HG03108 (cell line): ENCODE results near the gene SCP2D1.

Experiments used
- ATAC-seq: cut with Tn5 transposase; IDR thresholded peaks from one replicate; pipeline ENCODE4 v1.9.1; 2021; ENCODE audit warnings: moderate library complexity; ENCODE audit not compliant: unreplicated experiment

The SCP2D1 gene

GRCh38 chr20:18811904-18812303 lies 1.7 kb upstream of the SCP2D1 start:
- no peak for ATAC-seq

- ATAC-seq = no peak
Observed at GRCh38 chr20:18815194-18815942, 1.8 kb downstream of the SCP2D1 start.

DNA sequence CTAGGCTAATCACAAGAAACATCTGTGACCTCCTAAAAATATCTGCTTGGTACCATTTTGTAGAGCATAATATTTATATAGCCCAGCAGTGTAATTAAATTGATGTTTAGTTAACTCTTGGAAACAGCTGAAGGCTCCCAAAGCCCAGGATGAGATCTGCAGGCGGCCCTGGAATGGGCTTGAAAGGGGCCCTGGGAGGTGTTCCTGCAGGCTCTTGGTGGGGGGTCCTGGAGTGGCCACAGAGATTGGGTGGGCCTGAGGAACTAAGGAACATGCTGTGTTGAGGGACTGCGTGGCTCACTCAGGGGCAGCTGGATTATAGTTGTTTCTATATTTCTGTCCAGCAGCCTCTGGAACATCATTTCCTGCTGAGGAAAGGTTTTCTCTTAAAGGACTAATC lies 9.2 kb downstream of the SCP2D1 start:
- ATAC-seq = no peak

GRCh38 chr20:18831830-18832499 lies 18.4 kb downstream of the SCP2D1 start:
- ATAC-seq = no peak

- no peak for ATAC-seq
Observed at GRCh38 chr20:18832546-18833200, 19.1 kb downstream of the SCP2D1 start.

- no peak for ATAC-seq
Observed at GRCh38 chr20:18835466-18836256, 22.1 kb downstream of the SCP2D1 start.

DNA sequence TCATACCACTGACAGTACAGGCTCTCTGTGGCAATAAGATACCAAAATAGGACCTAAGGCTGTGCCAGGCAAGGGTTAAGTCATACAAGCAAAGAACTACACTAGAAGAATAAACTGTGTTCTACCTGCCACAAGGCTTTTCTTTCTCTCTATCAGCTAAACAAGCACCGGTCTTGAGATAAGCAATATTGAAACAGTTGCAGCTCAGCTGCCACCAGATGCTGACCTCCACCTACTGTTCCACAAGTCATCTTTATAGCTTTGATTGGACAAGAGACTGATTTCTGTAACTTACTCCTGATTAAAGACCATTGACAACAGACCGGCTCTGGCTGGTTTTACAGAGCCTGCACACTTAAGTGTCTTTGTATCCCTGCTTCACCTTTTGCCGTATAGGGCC lies 24.1 kb downstream of the SCP2D1 start:
- ATAC-seq = no peak

GRCh38 chr20:18839507-18840247 lies 26.1 kb downstream of the SCP2D1 start:
- no peak for ATAC-seq

DNA sequence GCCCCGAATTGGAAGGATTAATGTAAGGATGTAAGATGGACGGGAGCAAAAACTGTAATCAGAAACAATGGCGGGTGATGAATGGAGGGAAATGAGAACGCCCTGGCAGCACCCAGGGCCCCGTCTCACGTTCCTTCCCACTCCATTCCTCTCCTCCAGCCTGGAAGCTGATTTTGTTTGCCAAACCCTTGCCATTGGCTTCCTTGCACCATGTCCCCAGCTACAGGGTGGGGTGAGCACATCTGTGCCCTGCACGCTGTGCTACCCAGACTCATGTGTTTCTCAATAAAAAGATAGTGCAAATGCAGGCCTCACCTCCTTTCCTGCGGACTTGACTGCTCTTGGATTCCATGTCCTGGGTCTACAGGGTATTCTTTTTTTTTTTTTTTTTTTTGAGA lies 26.7 kb downstream of the SCP2D1 start:
- no peak for ATAC-seq

DNA sequence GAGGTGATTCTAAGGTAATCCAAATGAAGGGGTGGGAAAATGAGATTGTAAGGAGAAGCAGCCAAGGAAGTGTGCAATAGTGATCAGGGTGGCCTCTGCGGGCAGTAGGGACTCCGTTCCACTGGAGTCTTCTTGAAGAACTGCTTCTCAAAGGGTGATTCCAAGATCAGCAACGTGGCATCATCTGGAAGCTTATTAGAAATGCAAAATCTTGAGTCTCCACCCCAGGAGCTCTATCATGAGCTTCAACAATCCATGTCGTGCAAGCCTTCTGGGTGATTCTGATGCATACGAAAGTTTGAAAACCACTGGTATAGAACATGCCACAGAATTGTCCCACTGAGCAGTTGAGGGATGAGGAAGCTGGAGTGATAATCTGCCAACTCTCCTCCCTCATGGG lies 31.4 kb downstream of the SCP2D1 start:
- no peak for ATAC-seq

GRCh38 chr20:18847226-18847755 lies 33.7 kb downstream of the SCP2D1 start:
- no peak for ATAC-seq

DNA sequence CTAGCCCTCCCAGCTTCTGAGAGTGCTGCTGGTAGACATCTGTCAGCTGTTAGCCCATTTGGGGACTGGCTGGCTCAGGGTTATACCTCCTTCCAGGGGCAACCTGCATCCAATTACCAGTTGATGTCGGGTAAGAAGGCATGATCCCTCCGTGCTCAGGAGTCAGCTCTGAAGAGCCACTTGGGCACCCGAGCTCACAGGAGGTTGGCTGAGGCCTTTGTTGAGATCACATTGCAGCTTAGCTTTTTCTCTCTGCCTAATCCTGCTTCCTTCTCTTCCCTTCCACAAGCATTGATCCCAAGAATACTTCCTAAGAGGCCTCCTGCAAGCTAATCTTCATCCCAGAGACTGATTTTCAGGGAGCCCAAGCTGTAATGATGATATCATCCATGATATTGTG lies 35.5 kb downstream of the SCP2D1 start:
- no peak for ATAC-seq

DNA sequence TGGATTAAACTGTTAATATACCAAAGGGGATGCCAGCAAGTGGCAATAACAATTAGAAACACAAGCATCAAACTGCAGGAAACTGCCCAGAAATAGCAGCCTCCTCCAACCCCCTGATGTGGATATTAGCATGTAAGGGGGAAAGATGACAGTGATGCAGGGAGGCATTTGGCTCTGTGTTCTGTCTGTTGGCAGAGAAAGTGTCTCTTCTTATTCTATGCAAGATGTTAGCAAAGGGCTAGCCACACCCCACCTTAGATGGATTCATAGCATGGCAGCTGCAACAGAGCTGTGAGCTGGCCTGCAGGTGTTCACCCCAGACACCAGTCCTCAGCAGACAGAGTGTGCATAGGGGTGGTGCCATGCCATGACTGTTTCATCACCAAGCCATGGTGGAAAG lies 38.0 kb downstream of the SCP2D1 start:
- ATAC-seq = no peak

GRCh38 chr20:18852318-18852717 lies 38.7 kb downstream of the SCP2D1 start:
- no peak for ATAC-seq

GRCh38 chr20:18853216-18853615 lies 39.6 kb downstream of the SCP2D1 start:
- ATAC-seq = no peak

- ATAC-seq = no peak
Observed at GRCh38 chr20:18853946-18854646, 40.5 kb downstream of the SCP2D1 start.

DNA sequence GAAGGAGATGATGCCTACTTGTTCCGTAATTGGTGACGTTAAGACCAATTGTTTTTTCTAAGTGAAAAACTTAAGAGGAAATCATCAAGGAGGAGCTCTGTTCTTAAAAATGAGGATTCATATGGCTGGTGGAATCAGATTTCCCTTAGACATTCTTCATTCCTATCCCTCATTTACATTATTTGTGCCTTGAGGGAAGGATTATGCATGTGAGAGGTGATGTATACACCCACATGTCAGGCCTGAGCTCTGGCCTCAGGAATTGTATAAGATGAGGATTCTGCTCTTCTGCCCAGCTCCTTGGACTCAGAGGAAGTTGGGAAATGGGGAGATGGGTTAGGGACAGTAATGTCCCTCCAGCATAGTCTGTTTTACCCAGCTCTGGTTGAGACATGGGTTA lies 42.3 kb downstream of the SCP2D1 start:
- no peak for ATAC-seq

GRCh38 chr20:18856873-18857272 lies 43.3 kb downstream of the SCP2D1 start:
- ATAC-seq = no peak

DNA sequence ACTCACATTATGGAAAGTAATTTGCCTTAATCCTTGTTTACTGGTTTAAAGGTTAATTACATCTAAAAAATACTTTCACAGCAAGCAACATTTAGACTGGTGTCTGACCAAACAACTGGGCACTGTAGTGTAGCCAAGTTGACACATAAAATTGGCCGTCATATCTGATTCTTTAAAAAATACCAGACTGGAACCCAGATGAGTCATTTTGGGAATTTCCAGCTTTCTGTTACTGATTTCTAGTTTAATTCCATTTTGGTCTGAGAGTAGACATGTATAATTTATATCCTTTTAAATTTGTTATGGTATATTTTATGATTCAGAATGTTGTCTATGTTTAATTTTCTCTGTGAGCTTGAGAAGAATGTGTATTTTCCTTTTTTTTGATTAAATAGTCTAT lies 44.1 kb downstream of the SCP2D1 start:
- ATAC-seq = no peak

DNA sequence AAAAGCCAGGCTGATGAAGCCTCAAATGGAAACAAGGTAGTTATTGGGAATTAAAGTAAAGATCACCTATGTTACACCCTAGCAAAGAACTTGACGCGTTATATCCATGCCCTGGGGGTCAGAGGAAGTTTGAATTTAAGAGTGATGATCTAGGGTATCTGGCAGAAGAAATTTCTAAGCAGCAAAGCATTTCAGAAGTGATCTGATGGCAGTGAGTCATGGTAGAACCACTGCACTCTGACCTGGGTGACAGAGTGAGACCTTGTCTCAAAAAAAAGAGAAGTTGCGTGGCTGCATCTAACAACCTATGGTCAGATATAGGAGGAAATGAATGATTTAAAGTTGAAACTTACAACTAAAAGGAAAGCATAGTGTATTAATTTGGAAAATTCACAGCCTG lies 45.2 kb downstream of the SCP2D1 start:
- ATAC-seq = no peak
